Activated CD8-positive, alpha-beta memory T cell treated with anti-CD3 and anti-CD28 coated beads for 36 hours (primary cell): Measurements from ENCODE around the gene IBSP. TPM values are rescaled to one million over a fixed set of nuclear protein-coding genes. Genes with fewer than 3 reads are reported as not detected.

Experiments
- total RNA-seq, 2 experiments: library from RNA; stranded (reverse); gene quantifications; one replicate each; pipeline ENCODE4 v1.2.3, GENCODE V29; 2021

IBSP gene
- total RNA-seq, 2 experiments from 2014 or later, result not detected

Other genes starting within 250 kb of the IBSP start
- gene DSPP, start 191.0 kb upstream of the IBSP start, total RNA-seq, result not detected
- not detected for gene DMP1, start 149.3 kb upstream of the IBSP start, total RNA-seq
- not detected for gene MEPE, start 33.4 kb downstream of the IBSP start, total RNA-seq
- gene SPP1, start 176.2 kb downstream of the IBSP start, total RNA-seq, result not detected
- 1 to 10 TPM; 6.3 to 7.6 TPM for gene PKD2, start 208.1 kb downstream of the IBSP start, total RNA-seq